Lung microvascular endothelial cell (primary cell): ENCODE measurements around the gene ARVCF. TPM values are rescaled to one million over a fixed set of nuclear protein-coding genes. Genes with fewer than 3 reads are reported as not detected.

Experiments used
- DNase-seq, 2 donors: peaks; one replicate each; pipeline versions ENCODE4 v3.0.0 to v3.0.0-alpha.2; 2010; ENCODE audit warnings: low read depth in 2 of 2
- total RNA-seq: library from RNA; depleted of rRNA; stranded (reverse); fragments of >200 nt; gene quantifications from 2 replicates; pipeline ENCODE4 v1.2.1, GENCODE V29; 2014

The ARVCF gene
- total RNA-seq, 1 donor from 2014 or later = 72.0 TPM

DNA sequence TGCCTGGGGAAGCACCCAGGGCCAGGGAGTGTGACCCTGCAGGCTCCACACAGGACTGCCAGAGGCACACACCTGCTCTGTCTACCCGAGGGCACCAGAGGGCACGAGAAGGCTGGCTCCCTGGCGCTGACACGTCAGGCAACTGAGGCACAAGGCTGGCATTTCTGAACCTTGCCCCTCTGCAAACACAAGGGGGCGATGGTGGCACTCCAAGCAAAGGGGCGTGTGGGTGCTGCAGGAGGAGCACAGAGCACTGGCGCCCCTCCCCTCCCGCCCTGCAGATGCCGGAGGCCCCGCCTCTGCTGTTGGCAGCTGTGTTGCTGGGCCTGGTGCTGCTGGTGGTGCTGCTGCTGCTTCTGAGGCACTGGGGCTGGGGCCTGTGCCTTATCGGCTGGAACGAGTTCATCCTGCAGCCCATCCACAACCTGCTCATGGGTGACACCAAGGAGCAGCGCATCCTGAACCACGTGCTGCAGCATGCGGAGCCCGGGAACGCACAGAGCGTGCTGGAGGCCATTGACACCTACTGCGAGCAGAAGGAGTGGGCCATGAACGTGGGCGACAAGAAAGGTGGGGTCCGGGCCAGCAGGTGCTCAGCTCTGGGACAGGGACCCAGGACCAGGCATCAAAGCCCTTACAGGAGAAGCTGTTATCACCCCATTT, 54.2 kb downstream of the ARVCF start:
- peak; percentile 87 to 90 for DNase-seq

DNA sequence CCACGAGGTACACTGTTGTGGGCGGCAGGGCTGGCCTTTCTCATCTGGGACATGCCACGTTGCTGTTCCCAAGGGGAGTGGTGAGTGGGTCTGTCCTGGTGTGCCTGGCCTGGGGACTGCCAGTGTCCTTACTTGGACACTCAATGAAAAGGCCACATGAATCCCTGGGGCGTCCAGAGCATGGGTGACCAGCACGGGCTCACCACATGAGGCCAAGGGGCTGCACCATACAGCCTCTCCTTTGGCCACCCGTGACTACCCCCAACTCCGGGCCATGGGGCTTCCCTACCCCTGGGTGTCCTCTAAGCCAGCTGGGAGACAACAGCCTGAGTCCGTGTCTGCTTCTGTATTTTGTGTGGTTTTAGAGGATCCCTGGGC, 54.8 kb downstream of the ARVCF start:
- no peak for DNase-seq

DNA sequence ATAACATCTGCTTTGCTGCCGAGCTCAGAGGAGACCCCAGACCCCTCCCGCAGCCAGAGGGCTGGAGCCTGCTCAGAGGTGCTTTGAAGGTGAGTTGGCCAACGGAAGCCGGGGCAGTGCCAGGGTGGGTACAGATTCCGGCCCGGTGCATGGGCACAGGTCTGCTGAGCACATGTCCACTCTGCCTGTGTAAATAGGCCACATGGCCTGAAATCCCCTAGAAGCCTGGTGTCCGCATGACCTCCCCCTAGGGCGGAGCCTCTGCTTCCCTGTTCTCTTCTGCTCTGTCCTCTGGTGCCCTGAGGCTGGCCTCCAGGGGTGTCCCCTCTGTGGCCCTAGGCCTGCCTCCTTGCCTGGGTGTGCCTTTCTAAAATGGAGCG, 55.4 kb downstream of the ARVCF start:
- no peak for DNase-seq

DNA sequence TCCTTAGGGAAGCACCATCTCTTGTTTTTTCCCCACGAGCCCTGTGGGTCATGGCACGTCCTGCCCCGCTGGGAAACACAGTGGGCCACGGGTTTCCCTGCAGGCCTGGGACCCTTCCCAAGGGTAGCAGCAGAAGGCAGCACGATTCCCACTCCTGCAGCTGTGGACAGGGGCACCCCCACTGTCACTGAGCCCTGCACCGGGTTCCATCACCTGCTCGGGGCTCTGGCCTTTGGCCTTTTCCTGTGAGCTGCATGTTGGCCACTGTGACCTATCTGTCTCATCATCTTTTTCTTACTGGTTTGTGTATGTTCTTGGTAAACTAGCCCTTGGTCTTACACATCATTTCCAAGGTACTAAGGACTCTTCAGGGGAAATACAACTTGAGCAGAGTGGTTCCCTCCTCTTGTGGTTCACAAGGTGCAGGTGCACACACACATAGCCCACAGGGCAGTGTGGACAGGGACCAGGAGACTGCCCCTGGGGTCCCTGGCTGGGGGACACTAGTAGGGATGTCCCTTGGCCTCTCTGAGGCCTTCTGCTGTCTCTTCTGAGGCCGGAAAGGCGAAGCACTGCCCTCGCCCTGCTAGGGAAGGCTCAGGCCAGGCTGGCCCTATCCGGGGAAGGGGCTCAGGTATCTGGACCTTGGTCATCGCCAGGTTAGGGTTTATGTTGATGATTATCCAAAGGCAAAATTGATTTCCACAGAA, 56.0 kb downstream of the ARVCF start:
- no peak for DNase-seq

DNA sequence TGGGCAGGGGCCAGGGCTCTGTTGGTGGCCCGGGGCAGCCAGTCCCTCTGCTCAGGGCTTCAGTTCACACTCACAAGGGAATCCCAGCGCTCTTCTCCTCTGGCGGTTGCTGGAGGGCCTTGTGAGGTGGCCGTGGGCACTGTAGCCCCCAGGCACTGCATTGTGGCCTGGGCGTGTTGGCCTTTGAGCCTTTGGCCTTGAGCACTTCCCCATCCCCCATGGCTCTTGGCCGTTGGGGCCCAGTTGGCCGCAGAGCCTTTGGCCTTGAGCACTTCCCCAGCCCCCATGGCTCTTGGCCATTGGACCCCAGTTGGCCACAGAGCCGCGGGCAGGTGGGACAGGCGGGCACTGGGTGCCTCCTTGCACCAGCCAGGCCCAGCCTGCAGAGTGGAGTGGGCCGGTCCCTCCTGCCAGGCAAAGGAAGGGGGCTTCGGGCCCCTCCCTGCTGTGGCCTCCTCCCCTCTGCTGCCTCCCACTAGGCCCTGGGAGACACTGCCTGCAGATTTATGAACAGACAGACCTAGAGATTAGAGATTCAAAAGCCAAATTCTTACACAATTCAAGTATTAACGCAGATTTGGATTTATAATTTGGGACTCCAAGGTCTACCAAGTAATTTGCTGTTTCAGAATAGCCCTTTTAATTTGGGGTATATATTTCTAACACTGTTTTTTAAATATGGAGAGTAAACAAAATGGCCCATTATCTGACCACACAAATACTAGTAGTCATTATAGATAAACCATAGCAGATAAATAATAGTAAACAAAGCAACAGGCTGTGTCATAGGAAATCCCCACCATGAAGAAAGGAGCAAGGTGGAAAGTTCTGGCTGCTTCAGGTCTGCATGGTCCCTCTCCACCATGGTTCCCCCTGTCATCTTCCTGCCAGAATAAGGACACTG, 56.8 kb downstream of the ARVCF start:
- DNase-seq = no peak

DNA sequence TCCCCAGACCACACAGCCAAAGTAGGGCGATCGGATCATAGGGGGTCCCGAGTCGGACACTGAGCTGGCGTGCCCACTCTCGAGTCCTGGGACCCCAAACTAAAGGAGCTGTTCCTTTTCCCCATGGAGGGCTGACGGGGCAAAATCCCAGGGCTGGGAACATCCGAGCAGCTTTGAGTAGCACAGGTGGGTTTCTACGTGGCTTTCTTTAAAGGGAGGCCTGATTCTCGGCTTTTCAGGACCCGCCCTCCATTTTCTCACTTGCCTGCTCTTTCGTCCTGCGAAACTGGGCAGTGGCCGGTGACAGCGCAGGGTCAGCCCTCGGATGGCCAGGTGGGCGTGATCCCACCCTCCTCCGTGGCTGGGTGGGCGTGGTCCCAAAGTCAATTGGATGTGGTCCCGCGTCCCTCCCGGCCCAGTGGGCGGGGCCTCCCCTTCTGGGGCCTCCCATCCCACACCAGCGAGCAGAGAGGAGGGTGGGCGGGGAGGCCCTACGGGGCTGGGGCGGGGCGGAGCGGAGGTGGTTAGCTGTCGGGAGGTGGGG, 57.5 kb downstream of the ARVCF start:
- DNase-seq = peak; percentile 59 to 93

DNA sequence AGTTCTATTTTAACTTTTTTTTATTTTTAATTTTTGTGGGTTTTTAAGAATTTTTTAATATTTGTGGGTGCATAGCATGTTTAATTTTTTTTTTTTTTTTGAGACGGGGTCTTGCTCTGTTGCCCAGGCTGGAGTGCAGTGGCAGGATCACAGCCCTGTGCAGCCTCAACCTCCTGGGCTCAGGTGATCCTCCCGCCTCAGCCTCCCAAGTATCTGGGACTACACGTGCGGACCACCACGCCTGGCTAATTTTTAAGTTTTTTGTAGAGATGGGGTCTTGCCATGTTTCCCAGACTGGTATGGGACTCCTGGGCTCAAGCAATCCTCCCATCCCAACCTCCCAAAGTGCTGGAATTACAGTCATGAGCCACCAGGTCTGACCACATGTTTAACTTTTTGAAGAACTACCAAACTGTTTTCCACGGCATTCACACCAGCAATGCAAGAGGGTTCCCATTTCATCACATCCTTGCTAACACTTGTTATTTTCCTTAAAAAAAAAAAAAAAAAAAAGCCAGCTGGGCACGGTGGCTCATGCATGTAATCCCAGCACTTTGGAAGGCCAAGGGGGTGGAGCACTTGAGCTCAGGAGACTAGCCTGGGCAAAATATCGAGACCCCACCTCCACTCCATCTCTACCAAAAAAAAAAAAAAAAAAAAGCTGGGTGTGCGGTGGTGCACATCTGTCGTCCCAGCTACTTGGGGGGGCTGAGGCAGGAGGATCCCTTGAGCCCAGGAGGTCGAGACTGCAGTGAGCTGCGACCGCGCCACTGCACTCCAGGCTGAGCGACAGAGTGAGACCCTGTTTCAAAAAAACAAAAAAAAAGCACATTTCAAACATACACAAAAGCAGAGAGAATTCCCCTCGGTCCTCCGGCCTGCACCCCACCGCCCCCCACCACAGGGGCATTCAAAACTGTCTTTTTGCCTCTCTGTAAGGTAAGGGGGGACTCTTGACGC, 58.3 kb downstream of the ARVCF start:
- DNase-seq = no peak

DNA sequence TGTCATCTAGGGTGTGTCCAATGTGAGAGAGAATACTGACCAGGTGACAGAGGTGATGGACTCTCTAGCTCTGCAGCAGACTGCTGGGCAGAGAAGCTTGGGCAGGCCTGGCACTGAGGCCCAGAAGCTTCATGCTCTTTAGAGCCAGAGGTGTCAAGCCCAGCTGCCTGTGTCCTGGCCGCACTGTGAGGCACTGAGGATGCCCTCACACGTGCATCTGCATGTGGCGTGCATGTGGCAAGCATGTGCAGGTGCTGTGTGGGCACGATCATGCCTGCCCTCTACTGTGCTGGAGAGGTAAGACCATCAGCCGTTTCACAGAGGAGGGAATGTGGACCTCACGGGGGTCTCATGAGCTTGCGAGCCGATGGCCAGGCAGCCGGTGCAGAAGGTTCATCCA, 59.2 kb downstream of the ARVCF start:
- DNase-seq = no peak

DNA sequence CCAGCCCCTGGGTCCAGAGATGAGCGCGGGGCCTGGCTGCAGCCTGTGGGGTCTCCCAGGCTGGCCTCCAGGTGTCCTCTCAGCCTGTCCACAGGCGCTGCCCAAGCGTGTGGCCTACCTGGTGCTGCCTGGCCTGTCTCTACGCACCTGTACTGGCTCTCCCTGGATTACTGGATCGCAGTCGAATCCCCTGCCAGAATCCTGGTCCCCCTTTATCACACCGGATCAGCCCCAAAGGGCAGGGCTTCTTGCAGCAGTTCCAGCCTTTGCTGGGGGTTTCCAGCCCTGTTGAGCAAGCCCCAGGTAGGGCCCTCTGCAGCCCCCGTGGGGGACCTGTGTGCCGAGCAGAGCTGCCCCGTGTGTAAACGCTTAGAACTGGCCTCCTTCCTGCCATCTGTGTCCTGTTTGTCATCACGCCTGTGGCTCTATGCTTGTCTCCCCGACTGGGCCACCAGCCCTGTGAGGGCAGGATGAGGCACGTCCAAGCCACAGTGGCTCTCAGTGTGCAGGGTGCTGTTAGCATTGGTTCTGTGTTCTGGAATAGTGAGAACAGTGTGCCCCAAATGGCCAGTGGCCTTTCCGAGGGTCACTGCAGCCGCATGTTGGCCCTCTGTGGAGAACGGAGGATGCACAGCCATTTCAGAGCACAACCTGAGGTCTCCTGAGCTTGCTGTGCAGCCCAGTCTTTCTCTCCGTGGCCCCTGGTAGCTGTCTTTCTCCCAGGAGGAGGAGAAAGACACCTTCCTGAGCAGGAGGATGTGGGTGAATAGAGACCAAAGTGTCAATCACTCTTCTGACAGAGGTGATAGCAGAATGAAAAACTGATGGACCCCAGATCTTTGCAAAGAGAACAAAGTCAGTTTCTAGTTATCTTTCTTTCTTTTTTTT, 61.1 kb downstream of the ARVCF start:
- DNase-seq = peak in 1 of 2 donors; percentile 80

DNA sequence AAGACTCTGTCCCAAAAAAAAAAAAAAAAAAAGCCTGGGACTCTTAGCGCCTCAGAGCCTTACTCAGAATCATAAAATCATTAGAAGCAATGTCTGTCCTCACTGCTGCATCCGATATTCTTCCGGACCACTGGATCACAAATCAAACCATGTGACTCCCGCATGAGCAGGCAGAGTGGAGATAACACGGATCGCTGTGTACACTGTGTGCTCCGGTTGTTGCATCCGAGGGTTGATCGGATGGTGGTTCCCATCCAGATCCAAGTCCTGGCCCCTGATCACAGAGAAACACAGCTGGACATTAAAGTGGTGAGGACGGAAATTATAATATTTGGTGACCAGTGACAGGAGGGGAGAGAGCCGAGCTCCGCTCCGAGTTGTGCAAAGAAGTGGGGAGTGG, 65.3 kb downstream of the ARVCF start:
- peak in 1 of 2 donors; percentile 85 for DNase-seq

DNA sequence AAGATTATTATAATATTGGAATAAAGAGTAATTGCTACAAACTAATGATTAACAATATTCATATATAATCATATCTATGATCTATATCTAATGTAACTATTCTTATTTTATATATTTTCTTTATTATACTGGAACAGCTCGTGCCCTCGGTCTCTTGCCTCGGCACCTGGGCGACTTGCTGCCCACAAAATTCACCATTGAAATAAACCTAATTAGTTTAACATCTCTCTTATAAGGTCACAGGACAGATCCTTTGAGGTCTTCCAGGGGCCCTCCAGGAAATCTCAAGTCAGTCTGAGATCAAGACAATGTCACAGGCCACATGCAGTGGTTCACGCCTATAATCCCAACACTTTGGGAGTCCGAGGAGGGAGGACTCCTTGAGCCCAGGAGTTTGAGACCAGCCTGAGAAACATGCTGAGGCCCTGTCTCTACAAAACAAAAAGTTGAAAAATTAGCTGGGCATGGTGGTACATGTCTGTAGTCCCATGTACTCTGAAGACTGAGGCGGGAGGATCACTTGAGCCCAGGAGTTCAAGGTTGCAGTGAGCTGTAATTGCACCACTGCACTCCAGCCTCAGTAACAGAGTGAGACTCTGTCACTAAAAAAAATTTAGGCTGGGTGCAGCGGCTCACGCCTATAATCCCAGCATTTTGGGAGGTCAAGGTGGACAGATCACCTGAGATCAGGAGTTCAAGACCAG, 68.4 kb downstream of the ARVCF start:
- DNase-seq = no peak

DNA sequence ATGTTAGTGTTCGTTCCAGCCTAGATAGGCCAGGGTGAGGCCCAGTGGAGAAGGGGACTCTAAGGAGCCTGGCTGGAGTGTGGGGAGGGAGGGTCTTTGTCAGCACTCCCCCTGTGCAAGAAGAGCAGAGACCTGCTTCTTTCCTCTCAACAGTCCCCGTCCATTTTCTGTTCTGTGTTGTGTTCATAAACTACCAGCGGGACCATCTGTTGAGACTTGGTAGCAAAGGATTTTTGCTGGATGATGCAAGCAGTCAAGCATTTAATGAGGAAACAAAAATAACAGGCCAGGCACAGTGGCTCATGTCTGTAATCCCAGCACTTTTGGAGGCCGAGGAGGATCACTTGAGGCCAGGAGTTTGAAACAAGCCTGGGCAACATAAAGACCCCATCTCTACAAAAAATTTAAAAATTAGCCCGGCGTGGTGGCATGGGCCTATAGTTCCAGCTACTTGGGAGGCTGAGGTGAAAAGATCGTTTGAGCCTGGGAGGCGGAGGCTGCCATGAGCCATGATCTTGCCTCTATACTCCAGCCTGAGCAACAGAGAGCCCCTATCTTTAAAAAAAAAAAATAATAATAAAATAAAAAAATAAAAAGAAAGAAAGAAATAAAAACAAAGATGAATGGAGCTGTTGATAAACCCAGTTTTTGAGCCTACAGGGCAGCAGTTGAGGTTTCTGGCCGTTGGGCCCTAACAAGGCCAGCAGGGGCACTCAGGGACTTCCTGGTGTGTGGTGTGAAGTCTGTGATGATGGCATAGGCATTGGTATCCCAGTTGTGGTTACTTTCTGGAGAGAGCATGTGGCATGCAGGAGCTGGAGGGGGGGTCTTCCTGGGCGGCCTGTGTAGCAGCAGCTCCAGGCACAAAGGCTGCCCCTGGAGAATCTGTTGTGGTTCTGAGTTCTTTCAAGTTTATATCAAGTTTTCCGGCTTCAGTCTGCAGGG, 73.3 kb downstream of the ARVCF start:
- DNase-seq = peak; percentile 64 to 67

DNA sequence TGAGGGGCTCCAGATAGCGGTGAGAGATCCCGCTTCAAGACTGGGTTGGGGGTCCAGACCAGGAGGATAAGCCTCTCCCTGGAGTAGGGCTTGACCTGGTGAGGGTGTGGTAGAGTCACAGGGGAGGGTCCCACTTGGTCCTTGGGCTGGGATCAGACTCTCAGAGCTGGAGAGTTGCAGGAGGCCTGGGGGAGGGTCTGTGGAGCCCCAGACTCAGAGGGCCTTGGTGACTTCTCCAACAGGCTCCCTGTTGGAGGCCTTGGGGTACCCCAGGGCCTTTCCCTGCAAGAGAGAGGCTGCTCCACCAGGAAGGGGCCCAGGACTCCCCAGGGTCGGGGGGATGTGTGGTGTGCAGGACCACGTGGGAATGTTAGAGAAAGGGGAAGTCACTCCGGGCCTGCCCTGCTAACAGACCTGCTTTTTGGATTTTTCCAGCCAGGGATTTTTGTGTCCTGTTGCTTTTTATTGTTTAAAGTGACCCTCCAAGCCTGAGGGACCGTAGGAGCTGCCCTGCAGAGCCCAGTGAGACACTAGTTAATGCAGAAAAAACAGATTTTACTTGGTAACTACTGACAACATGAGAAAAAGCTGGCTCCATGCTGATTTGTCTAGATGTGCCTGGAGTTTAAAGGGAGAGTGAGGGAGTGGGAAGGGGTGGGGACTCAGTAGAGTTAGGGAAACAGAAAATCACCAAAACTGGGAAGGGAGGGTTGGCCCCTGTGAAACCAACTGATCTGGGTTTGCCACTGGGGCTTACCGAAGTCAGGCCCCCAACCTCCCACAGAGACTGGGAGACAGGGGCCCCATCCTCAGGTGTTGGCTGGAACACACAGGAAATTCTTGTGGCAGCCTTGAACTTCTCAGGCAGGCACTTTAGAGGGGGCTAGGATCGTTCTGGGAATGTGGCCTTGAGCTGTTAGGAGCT, 74.2 kb downstream of the ARVCF start:
- DNase-seq = peak; percentile 47 to 62

DNA sequence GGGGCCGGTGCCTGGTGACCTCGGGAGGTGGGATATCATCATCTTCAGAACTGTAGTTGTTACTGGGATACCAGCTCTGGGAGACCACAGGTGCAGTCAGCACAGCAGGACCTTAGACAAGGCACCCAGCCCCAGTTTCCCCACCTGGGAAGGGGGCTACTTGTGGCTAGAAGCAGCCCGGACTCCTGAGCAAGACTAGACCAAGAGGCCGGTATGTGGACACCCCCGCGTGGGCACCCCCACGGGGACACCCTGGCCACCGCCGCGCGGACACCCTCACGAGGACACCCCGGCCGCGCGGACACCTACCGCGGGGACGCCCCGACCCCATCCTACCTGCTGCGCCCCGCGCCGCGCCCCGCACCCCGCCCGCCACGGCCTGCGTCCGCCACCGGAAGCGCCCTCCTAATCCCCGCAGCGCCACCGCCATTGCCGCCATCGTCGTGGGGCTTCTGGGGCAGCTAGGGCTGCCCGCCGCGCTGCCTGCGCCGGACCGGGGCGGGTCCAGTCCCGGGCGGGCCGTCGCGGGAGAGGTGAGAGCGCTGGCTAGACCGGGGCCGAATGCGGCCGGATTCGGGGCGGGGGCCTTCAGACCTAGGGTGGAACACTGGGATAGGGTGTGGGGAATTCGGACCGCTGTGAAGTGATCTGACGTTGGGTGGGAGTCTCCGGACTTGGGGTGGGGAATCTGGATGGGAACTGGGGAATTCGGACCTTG, 75.1 kb downstream of the ARVCF start, which contains the start of the genes COMT and TXNRD2:
COMT (plus strand) TSS at position 408 of the 718 bp plus-strand sequence. CDS start 20,755 bp downstream, outside the sequence.
TXNRD2 (minus strand) TSS at position 454 of the 718 bp plus-strand sequence; CDS start at position 439, 15 bp downstream.
- DNase-seq = peak; percentile 66 to 71

DNA sequence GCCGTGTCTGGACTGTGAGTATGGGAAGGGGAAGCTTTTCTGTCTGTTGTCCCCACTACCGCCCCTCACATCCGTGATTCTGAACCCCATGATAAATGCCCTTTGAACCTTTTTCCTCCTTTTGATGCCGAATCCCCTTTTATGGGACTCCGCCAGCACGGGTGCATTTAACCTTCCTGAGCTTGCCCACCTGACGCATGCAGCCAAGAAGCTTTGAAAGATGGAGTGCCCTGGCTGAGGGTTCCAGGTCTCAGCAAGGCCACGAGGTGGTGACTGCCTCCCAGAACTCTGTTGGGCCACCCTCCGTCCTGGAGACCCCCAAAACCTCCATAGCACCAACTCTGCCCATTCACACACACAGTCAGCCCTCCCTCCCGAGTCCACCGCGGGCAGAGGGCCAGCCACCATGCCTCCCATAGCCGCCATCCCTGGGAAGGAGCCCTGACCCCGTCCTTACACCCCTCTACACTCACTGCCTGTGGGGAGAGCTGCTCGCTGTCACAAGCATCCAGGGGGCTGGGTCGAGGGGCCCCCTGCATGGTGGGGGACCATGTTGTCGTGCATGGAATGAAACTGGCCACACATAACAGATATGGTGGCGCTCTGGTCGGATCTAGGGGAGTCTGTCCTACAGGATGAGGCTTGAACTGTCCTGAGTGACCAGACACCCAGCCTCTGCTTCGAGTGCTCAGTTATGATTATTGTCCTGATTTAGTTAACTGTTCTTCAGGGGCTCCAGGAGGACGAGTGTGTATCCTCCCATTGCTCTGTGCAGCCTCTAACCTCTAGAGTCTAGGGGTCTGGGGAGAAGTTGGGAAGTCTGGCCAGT, 75.9 kb downstream of the ARVCF start:
- DNase-seq = no peak
